Midbrain (tissue), 1 donor: ENCODE data around the gene GTF2IRD2.
"Not testable (repeated sequence)": the region's sequence is repeated elsewhere in the genome, so short reads cannot be mapped to it uniquely, and the experiment has no call there.

Experiments used
- DNase-seq: peaks from one replicate; lab custom pipeline; 2025; lab: John Stamatoyannopoulos, UW

GTF2IRD2 gene

DNA sequence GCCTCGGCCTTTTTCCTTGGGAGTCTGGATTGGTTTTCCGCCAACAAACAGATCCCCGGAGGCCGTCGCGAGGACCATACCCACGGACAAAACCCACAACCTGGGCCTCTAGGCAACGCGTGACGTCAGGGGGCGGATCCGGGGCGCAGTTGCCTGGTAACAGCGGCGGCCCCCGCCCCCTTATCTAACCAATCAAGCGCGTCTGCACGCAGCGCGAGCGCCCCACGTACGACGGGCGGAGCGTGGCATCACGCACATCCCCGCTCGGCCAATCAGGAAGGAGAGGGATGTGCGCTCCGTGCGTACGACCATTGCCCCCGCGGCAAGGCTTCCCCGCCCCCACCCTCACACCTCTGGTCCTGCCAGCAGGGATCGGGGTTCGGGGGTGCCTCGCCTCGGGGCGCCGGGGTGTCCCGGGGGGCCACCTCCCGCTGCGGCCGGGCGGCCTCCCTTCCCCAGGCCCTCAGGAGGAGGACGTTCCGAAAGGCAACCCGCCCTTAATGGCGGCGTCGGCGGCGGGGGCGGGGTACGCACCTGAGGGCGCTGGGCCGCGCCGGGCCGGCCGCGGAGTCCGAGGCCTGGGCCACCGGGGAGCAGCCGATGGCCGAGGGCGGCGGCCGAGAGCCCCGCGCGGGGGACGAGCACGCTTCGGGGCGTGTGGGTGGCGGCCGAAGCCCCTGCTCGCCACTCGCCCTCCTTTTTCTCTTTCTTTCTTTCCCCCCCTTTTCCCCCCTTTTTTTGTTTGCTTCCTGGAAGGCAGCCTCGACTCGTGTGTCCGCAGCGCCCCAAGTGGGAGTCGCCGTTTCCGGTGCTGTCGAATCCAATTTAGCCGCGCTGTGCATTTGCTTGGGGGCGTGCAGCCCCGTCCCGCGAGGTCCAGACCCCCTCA lies at the start of gene GTF2IRD2:
Gene GTF2IRD2 (minus strand): TSS at position 773 of the 889 bp plus-strand sequence. CDS start 15,227 bp downstream, outside the sequence.
- not testable (repeated sequence) for DNase-seq

GRCh38 chr7:74890158-74891123 lies 39.0 kb upstream of the GTF2IRD2 start:
- peak; percentile 71 for DNase-seq

DNA sequence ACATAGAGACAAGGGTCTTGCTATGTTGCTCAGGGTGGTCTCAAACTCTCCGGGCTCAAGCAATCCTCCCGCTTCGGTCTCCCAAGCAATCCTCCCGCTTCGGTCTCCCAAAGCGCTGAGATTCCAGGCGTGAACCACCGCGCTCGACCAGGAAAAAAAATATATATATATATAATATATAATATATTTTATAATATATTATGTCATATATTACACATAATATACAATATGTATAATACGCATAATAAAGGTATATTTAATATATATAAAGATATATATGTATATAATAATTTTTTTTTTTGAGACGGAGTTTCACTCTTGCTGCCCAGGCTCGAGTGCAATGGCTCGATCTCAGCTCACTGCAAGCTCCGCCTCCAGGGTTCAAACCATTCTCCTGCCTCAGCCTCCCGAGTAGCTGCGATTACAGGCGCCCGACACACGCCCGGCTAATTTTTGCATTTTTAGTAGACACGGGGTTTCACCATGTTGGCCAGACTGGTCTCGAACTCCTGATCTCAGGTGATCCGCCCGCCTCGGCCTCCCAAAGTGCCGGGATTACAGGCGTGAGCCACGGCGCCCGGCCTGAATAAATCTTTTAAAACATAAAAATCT lies 38.2 kb upstream of the GTF2IRD2 start:
- not testable (repeated sequence) for DNase-seq

GRCh38 chr7:74885295-74885694 lies 33.9 kb upstream of the GTF2IRD2 start:
- not testable (repeated sequence) for DNase-seq

- DNase-seq = not testable (repeated sequence)
Measured at GRCh38 chr7:74882110-74882509, 30.7 kb upstream of the GTF2IRD2 start.

DNA sequence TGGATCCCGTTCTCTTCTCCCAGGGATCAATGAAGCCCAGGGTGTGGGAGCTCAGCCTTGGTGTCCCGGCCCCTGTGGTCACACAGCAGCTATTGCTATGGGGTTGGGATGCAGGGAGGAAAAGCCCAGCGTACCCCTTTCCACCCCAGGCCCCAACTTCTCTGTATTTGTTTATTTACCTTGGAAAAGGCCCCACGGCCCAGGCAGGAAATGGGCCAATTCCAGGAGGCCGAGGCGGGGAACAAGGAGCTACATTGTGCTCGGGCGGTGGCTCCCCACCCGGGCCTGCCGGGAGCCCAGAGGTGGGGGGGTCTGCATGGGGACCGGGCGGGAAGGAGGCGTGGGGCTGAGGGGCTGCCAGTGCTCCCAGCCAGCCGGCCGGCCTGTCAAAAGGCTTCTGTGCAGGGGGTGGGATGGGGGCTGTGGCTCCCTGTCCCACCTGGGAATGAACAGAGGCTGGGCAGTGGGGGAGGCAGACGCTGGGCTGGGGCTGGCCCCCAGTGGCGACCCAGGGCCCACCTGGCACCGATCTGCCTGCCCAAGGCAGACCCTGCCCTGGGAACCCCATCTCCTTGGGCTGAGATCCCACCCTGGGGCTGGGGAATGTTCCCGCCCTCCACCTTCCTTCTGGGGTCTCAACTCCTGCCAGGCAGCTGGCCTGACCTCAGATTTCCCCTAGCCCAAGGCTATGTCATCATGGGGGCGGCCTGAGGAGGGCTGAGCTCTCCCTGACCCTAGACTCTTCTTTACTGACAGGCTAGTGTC lies 23.5 kb upstream of the GTF2IRD2 start:
- DNase-seq = peak; percentile 68

DNA sequence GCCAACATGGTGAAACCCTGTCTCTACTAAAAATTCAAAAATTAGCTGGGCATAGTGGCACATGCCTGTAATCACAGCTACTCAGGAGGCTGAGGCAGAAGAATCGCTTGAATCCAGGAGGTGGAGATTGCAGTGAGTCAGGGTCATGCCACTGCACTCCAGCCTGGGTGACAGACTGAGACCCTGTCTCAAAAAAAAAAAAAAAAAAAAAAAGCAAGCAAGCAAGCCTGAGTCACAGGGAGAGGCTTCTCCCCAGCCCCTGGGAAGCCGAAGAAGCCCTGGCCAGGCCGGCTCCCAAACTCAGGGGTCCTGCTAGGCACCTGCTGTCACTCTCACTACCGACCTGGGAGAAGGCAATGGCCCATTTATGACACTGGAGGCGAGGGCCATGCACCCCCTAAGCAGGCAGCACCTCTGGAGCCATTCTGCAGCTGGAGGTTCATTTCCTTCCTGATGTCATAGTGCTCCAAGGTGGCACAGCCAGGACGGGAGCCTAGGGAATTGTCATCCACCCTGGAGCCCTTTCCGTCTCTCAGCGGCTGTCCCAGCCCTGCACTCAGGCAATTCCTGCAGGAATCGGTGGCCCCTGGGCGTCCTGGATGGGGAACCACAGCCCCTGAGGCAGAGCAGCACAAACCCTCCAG lies 22.8 kb upstream of the GTF2IRD2 start:
- not testable (repeated sequence) for DNase-seq

GRCh38 chr7:74872542-74872941 lies 21.1 kb upstream of the GTF2IRD2 start:
- not testable (repeated sequence) for DNase-seq

DNA sequence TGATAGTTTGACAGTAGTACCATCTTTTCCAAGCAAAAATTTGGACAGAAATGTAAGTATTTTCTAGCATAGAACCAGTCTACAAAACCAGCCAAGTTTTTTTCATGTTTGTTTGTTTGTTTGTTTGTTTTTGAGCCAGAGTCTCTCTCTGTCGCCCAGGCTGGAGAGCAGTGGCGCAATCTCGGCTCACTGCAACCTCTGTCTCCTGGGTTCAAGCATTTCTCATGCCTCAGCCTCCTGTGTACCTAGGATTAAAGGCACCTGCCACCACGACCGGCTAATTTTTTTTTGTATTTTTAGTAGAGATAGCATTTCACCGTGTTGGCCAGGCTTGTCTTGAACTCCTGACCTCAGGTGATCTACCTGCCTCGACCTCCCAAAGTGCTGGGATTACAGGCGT lies 14.4 kb upstream of the GTF2IRD2 start:
- DNase-seq = not testable (repeated sequence)

- DNase-seq = not testable (repeated sequence)
Measured at GRCh38 chr7:74849853-74850252, 1.6 kb downstream of the GTF2IRD2 start.

DNA sequence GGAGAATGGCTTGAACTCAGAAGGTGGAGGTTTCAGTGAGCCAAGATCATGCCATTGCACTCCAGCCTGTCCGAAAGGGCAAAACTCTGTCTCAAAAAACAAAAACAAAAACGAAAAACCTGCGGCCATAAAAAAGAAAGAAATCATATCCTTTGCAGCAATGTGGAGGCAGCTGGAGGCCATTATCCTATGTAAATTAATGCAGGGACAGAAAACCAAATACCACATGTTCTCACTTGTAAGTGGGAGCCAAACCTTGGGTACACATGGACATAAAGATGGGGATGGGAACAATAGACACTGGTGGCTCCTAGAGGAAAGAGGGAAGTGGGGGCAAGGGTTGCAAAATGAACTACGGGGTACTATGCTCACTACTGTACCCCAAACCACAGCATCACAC lies 21.0 kb downstream of the GTF2IRD2 start:
- DNase-seq = not testable (repeated sequence)

- DNase-seq = not testable (repeated sequence)
Measured at GRCh38 chr7:74829959-74830358, 21.4 kb downstream of the GTF2IRD2 start.

- DNase-seq = not testable (repeated sequence)
Measured at GRCh38 chr7:74821259-74821658, 30.1 kb downstream of the GTF2IRD2 start.

DNA sequence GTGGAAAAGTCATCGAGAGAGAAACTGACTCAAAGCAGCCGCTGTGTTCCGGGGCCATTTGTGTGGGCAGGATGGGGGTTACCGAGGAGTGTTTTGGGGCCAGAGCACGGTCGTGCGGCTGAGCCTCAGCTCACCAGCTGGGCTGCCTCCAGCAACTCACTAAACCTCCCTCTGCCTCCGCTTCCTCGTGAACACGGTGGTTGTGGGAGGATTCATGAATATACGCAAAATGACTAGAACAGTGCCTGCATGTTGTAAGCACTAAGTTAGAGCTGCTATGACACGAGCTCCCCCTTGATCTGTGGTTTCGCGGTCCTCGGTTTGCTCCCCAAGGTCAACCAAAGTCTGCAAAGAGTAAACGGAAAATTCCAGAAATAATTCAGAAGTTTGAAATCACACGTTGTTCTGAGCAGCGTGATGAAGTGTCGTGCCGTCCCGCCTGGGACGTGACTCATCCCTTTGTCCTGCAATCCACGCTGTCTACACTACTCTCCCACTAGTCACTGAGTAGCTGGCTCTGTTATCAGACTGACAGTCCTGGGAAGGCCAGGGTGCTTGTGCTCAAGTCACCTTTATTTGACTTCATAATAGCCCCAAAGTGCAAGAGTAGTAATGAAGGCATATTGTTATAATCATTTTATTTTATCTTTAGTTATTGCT lies 31.1 kb downstream of the GTF2IRD2 start:
- not testable (repeated sequence) for DNase-seq

DNA sequence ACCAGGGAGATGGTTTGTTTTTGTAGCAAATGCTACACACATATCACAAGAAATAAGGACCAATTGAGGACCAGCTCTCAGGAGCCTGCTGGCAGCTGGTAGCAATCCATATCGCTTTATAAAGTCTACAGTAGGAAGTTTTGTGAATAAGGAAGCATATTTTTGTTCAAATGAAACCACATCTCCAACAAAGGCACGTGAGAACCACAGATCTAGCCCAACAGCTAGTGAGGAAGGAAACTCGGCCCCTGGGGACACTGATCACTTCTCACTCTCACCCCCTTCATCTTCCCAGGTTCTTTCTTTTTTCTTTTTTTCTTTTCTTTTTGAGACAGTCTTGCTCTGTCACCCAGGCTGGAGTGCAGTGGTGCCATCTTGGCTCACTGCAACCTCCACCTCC lies 35.5 kb downstream of the GTF2IRD2 start:
- DNase-seq = not testable (repeated sequence)

DNA sequence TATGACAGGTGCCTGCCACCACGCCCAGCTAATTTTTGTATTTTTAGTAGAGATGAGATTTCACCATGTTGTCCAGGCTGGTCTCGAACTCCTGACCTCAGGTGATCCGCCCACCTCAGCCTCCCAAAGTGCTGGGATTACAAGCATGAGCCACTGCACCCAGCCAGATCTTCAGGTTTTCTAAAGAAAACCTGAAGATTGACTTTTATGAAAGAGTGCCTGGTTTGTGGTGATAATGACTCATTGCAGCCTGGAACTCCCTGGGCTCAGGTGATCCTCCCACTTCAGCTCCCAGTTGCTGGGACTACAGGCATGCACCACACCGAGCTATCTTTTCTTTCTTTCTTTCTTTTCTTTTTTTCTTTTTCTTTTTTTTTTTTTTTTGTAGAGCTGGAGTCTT lies 52.8 kb downstream of the GTF2IRD2 start:
- not testable (repeated sequence) for DNase-seq

- not testable (repeated sequence) for DNase-seq
Measured at GRCh38 chr7:74797848-74798622, 53.4 kb downstream of the GTF2IRD2 start.

- DNase-seq = not testable (repeated sequence)
Measured at GRCh38 chr7:74789200-74789736, 62.1 kb downstream of the GTF2IRD2 start.
